G401 (cell line): ENCODE measurements around the gene RAE1. TPM values are rescaled to one million over a fixed set of nuclear protein-coding genes. Genes with fewer than 3 reads are reported as not detected.
A peak's percentile ranks its signal among the peaks of the same experiment; 100 is the strongest.
"Not testable (repeated sequence)": the region's sequence is repeated elsewhere in the genome, so short reads cannot be mapped to it uniquely, and the experiment has no call there.

ENCODE experiments used
- DNase-seq: peaks from one replicate; pipeline ENCODE4 v3.0.0-alpha.2; 2015; ENCODE audit warnings: low spot score
- in situ Hi-C: cut with HindIII; loops from 2 replicates; pipeline ENCODE4 v1.10.0; 2016; ENCODE audit warnings: low sequenced_read_pairs, mixed read lengths
- total RNA-seq: library from RNA; depleted of rRNA; stranded (reverse); fragments of >200 nt; shearing (Covaris generic); gene quantifications from 2 replicates; pipeline ENCODE4 v1.2.3, GENCODE V29; 2014

The RAE1 gene
- total RNA-seq, 1 experiment from 2014 or later, result 81.3 TPM

DNA sequence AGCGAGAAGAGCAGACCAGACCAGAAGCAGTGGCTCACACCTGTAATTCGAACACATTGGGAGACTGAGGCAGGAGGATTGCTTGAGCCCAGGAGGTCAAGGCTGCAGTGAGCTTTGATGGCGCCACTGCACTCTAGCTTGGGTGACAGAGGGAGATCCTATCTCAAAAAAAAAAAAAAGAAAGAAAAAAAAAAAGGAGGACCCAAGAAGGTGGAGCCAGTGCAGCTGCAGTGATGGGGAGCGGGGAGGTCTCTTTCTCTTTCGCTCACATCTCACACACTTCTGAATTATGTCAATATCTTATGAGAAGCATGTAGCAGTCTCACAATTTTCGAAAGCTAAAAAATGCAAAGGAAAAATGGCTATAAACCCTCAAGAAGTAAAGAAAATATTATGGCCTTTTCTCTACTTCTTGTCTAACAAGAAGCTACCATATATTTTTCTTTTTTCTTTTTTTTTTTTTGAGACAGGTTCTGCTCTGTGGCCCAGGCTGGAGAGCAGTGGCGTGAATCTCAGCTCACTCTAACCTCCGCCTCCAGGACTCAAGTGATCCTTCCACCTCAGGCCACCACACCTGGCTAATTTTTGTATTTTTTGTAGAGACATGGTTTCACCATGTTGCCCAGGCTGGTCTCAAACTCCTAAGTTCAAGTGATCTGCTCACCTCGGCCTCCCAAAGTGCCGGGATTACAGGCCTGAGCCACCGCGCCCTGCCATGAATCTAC lies 25.3 kb upstream of the RAE1 start:
- in situ Hi-C loops, result no loop called here
- no peak for DNase-seq

GRCh38 chr20:57326667-57327455 lies 24.2 kb upstream of the RAE1 start:
- in situ Hi-C loops, result no loop called here

DNA sequence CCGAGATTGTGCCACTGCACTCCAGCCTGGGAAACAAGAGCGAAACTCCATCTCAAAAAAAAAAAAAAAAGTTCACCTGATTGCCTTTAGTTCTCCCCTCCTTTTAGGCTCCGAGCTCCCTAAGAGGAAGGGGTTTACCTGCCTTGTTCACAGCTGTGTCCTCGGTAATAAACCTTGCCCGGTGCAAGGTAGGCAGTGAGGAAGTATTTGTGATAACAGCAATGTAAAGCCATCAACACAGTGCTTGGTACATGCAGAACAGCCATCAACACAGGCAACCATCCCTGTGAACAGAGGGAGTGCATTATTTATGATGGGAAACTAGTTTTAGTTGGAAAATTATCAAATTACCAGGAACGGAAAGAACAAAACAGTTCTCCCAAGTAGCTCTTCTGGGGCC lies 23.2 kb upstream of the RAE1 start:
- in situ Hi-C loops, result no loop called here
- DNase-seq, result no peak

More at GRCh38 chr20:57326667-57327455, 24.2 kb upstream of the RAE1 start:
- no peak for DNase-seq

DNA sequence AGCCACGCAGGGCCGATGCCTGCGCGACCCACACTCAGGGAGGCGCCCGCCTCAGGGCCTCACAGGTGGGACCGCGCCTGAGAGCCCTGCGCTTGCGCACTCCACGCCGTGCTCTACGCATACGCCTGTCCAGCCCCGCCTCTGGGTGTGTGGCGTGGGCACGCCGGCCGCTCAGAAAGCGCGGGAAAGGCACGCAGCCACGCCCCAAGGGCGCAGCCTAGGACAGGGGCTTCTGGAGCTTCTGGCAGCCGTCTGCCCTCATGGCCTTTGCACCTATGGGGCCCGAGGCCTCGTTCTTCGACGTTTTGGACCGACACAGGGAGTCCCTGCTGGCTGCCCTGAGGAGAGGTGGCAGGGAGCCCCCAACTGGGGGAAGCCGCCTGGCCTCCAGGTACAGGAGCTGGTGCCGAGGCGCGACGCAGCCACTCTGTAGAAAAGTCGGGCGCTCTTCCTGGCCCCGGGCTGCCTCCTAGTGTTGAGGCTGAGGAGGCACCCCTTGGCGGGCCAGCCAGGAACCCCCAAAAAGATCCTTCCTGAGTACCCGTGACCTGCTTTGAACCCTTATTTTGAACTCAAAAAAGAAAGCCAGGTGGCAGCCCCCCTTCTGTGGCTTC lies 21.3 kb upstream of the RAE1 start, which contains the start of gene SPO11:
SPO11 (plus strand) TSS at position 196 of the 614 bp plus-strand sequence; CDS start at position 261, 65 bp downstream.
- no peak for DNase-seq
- in situ Hi-C loops, result no loop called here

GRCh38 chr20:57330998-57331397 lies 20.1 kb upstream of the RAE1 start:
- in situ Hi-C loops, result no loop called here

GRCh38 chr20:57332105-57333089 lies 18.7 kb upstream of the RAE1 start:
- in situ Hi-C loops, result no loop called here
- DNase-seq, result no peak

More at GRCh38 chr20:57330998-57331397, 20.1 kb upstream of the RAE1 start:
- DNase-seq, result peak; percentile 22

DNA sequence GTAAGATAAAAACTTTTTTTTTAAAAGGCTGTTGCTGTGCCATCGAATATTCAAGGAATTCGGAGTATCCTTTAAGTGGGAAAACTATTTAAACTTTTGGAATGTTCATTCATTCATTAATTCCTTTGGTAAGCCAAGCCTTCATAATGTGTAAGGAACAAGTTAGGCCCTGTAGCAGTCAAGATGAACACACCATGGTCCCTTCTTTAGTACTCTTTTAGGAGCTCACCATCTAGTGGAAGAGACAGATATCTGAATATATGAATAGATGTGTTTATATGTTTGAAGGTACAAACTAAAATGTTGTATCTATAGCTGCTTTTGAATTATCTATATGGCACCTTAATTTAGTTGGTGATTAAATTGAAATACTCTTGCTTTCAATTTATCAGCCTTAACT lies 15.7 kb upstream of the RAE1 start:
- in situ Hi-C loops, result no loop called here
- peak; percentile 15 for DNase-seq

GRCh38 chr20:57341663-57342062 lies 9.4 kb upstream of the RAE1 start:
- DNase-seq, result no peak
- in situ Hi-C loops, result no loop called here

DNA sequence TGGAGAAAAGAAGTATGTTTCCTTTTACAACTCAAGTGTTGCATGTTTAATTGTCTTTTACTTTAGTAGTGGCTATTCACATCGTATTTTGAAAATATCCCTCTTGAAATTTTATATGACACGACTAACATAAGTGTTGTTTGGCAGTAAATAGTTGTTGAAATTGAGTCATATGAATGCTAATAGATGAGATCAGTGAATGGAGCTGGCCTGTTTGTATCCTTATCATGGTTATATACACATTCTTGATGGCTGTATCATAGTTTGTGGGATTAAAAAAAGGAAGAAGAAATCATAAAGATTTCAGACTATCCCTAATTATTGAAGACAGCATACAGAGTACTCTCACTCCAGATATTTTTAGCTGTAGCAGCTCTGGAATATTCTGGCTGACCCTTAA lies 8.2 kb upstream of the RAE1 start:
- DNase-seq, result no peak
- in situ Hi-C loops, result no loop called here

GRCh38 chr20:57346477-57346876 lies 4.6 kb upstream of the RAE1 start:
- in situ Hi-C loops, result no loop called here
- DNase-seq, result peak; percentile 73

- in situ Hi-C loops, result no loop called here
- DNase-seq, result no peak
These were observed 3.7 kb upstream of the RAE1 start for GRCh38 chr20:57347393-57347792.

- in situ Hi-C loops, DNase-seq: not testable (repeated sequence)
These were observed 2.7 kb upstream of the RAE1 start for GRCh38 chr20:57348200-57348921.

GRCh38 chr20:57348922-57349574 lies 2.0 kb upstream of the RAE1 start:
- DNase-seq, in situ Hi-C loops: not testable (repeated sequence)

- DNase-seq, result no peak
- in situ Hi-C loops, result loop anchor here (10.0 kb wide), 1 partner anchor 145 kb away; no protein-coding TSS in a partner anchor
These were observed 859 bp upstream of the RAE1 start for GRCh38 chr20:57350081-57350710.

GRCh38 chr20:57350726-57351041 lies 371 bp upstream of the RAE1 start:
- not testable (repeated sequence) for DNase-seq
- in situ Hi-C loops, result loop anchor here (10.0 kb wide), 1 partner anchor 144 kb away; no protein-coding TSS in a partner anchor

DNA sequence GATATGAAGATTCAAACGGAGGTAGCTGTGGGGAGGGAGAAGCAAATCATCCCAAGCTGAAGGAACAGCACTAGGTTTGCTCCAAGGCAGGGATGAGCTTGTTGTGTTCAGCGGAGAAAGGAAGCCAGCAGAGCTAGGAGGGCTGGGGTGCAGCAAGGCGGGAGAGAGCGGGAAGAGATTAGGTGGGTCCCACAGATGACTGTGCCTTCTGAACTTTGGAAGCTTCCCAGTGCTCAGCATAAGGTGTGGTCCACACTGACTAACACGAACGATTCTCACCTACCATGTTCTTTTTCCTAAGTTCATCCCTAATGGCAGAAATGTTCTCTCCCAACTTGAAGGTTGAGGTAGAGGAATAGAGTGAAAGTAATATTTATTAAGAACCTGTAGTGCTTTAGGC lies 1.2 kb downstream of the RAE1 start:
- in situ Hi-C loops, result loop anchor here (10.0 kb wide), 1 partner anchor 142 kb away; no protein-coding TSS in a partner anchor
- DNase-seq, result no peak

DNA sequence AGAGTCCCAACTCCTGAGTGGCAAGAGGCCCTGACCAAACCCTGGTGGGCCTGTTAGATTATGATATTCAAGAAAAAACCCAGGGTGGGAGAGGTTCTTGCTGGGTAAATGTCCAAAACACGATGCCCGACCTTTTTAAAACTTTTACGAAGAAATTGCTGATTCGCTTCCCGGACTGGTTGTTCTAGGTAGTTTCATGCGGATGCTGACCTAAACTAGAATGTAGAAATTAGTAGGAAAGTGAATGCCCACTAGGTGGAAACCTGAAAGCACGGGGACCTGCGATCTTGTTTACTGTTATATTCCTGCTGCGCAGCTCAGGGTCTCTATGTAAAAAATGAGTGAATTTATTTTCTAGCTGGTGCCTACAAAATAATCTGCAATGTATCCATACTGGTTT lies 2.3 kb downstream of the RAE1 start:
- in situ Hi-C loops, result loop anchor here (10.0 kb wide), 1 partner anchor 141 kb away; no protein-coding TSS in a partner anchor

More for the DNA sequence above, 2.3 kb downstream of the RAE1 start:
- DNase-seq, result no peak
